H1 (cell line): ENCODE measurements around the gene ASTN2. TPM values are rescaled to one million over a fixed set of nuclear protein-coding genes. Genes with fewer than 3 reads are reported as not detected.

ENCODE experiments used
- CTCF ChIA-PET: fragments of 300-600 bp; sonication (Branson Sonifier 250); formaldehyde crosslinking; loops from one replicate; lab custom pipeline; 2021; ENCODE audit not compliant: partially characterized antibody; lab: Charles Lee
- POLR2A ChIA-PET: fragments of 300-600 bp; sonication (Branson Sonifier 250); formaldehyde crosslinking; loops from one replicate; lab custom pipeline; 2021; ENCODE audit warnings: inconsistent platforms; ENCODE audit not compliant: partially characterized antibody; lab: Charles Lee
- DNase-seq, 2 experiments: peaks; one replicate each; pipeline versions ENCODE4 v3.0.0 to v3.0.0-alpha.2; 2010 to 2022; ENCODE audit warnings: low spot score in 2 of 2, low read depth in 1 of 2, mixed read lengths in 1 of 2
- FAIRE-seq: peaks from 2 replicates; lab custom pipeline; 2011; peaks lifted over from hg19 to GRCh38; lab: Jason Lieb, UNC
- H2AFZ ChIP-seq: 2 replicates; pipeline ENCODE4 v1.8.1; 2012; ENCODE audit warnings: low read length, inconsistent platforms
- H2AK5ac ChIP-seq: 2 replicates; pipeline ENCODE4 v1.6.1; 2013; ENCODE audit warnings: low read depth, low read length
- H2BK120ac ChIP-seq: replicated peaks from 2 replicates; pipeline ENCODE3; 2013; ENCODE audit warnings: low read depth, low read length, inconsistent platforms
- H2BK12ac ChIP-seq: 2 replicates; pipeline ENCODE4 v1.6.1; 2013; ENCODE audit warnings: low read depth, low read length
- H2BK15ac ChIP-seq: 2 replicates; pipeline ENCODE4 v1.6.1; 2013; ENCODE audit warnings: low read length
- H2BK20ac ChIP-seq: 2 replicates; pipeline ENCODE4 v1.6.1; 2013; ENCODE audit warnings: low read length
- H2BK5ac ChIP-seq: 2 replicates; pipeline ENCODE4 v1.6.1; 2013; ENCODE audit warnings: low read depth, low read length
- H3K14ac ChIP-seq: 2 replicates; pipeline ENCODE4 v1.6.1; 2013; ENCODE audit warnings: inconsistent platforms; ENCODE audit not compliant: insufficient read length
- H3K18ac ChIP-seq: 2 replicates; pipeline ENCODE4 v1.6.1; 2013; ENCODE audit warnings: low read length; ENCODE audit errors: extremely low read depth
- H3K23ac ChIP-seq: 2 replicates; pipeline ENCODE4 v1.6.1; 2013; ENCODE audit warnings: inconsistent platforms; ENCODE audit not compliant: insufficient read length
- H3K23me2 ChIP-seq: 2 replicates; pipeline ENCODE4 v1.6.1; 2013; ENCODE audit warnings: low read depth, low read length
- H3K27ac ChIP-seq: 2 replicates; pipeline ENCODE4 v1.6.1; 2011; ENCODE audit warnings: low read depth, low read length, inconsistent platforms
- H3K27me3 ChIP-seq, 4 experiments: replicated peaks in 1 of 4; 1 replicate in 1 of 4; 2 replicates in 3 of 4; pipeline versions ENCODE4 v1.6.1 to v1.8.1; 2011 to 2013; ENCODE audit warnings: low read length in 3 of 4, mild to moderate bottlenecking in 3 of 4, inconsistent platforms in 2 of 4, mixed read lengths in 2 of 4, moderate library complexity in 1 of 4; ENCODE audit not compliant: control insufficient read depth in 3 of 4, insufficient read depth in 3 of 4; ENCODE audit errors: extremely low read depth in 1 of 4
- H3K36me3 ChIP-seq, 4 experiments: 2 replicates each; pipeline versions ENCODE4 v1.6.1 to v1.8.1; 2011 to 2013; ENCODE audit warnings: mild to moderate bottlenecking in 4 of 4, low read length in 3 of 4, moderate library complexity in 2 of 4, control low read depth in 1 of 4, inconsistent platforms in 1 of 4; ENCODE audit not compliant: insufficient read depth in 4 of 4, control insufficient read depth in 2 of 4
- H3K4ac ChIP-seq: replicated peaks from 2 replicates; pipeline ENCODE3; 2013; ENCODE audit warnings: low read length, low read depth, mixed read lengths, inconsistent platforms; ENCODE audit not compliant: insufficient read length
- H3K4me1 ChIP-seq, 4 experiments: replicated peaks in 1 of 4; 1 replicate in 1 of 4; 2 replicates in 3 of 4; pipeline versions ENCODE4 v1.6.1 to v1.8.1; 2011 to 2013; ENCODE audit warnings: low read length in 3 of 4, inconsistent platforms in 2 of 4, mixed read lengths in 1 of 4; ENCODE audit not compliant: insufficient read depth in 4 of 4, control insufficient read depth in 3 of 4
- H3K4me2 ChIP-seq, 2 experiments: 2 replicates each; pipeline versions ENCODE4 v1.6.1 to v1.8.1; 2011 to 2013; ENCODE audit warnings: low read depth in 2 of 2, low read length in 2 of 2, control low read depth in 1 of 2, inconsistent platforms in 1 of 2, mild to moderate bottlenecking in 1 of 2; ENCODE audit not compliant: insufficient read depth in 1 of 2
- H3K4me3 ChIP-seq, 4 experiments: fragments of 200-600, 300-600 bp in 1 of 4; sonication (generic), shearing (Covaris generic), sonication (Bioruptor Twin) in 1 of 4; 2 replicates each; pipeline versions ENCODE4 v1.5.1 to v1.8.1; 2011 to 2016; ENCODE audit warnings: low read length in 4 of 4, low read depth in 3 of 4, control low read depth in 2 of 4, inconsistent platforms in 2 of 4, mild to moderate bottlenecking in 2 of 4, mixed read lengths in 1 of 4, moderate library complexity in 1 of 4; ENCODE audit not compliant: insufficient read depth in 2 of 4; ENCODE audit errors: extremely low read depth in 1 of 4
- H3K56ac ChIP-seq: replicated peaks from 2 replicates; pipeline ENCODE3; 2013; ENCODE audit warnings: low read depth, mild to moderate bottlenecking, mixed read lengths, low read length, inconsistent platforms; ENCODE audit not compliant: insufficient read length
- H3K79me1 ChIP-seq: 2 replicates; pipeline ENCODE4 v1.6.1; 2013; ENCODE audit warnings: low read depth, low read length, control low read depth
- H3K79me2 ChIP-seq, 2 experiments: 2 replicates each; pipeline versions ENCODE4 v1.6.1 to v1.8.1; 2012 to 2013; ENCODE audit warnings: low read length in 2 of 2, mild to moderate bottlenecking in 2 of 2, inconsistent platforms in 1 of 2; ENCODE audit not compliant: insufficient read depth in 2 of 2, control insufficient read depth in 1 of 2
- H3K9ac ChIP-seq, 4 experiments: replicated peaks in 1 of 4; 1 replicate in 1 of 4; 2 replicates in 3 of 4; pipeline versions ENCODE4 v1.6.1 to v1.8.1; 2011 to 2013; ENCODE audit warnings: low read depth in 3 of 4, low read length in 3 of 4, control low read depth in 2 of 4, mild to moderate bottlenecking in 2 of 4, moderate library complexity in 2 of 4, inconsistent platforms in 1 of 4; ENCODE audit errors: extremely low read depth in 1 of 4
- H3K9me3 ChIP-seq, 2 experiments: 2 replicates each; pipeline versions ENCODE4 v1.6.1 to v1.8.1; 2012 to 2013; ENCODE audit warnings: mild to moderate bottlenecking in 2 of 2, moderate library complexity in 2 of 2, control low read depth in 1 of 2, inconsistent platforms in 1 of 2, low read depth in 1 of 2, low read length in 1 of 2, mixed read lengths in 1 of 2; ENCODE audit not compliant: insufficient read depth in 2 of 2
- H4K20me1 ChIP-seq, 2 experiments: replicated peaks in 1 of 2; 2 replicates each; pipeline versions ENCODE3 to v1.8.1; 2011 to 2013; ENCODE audit warnings: inconsistent platforms in 2 of 2, low read length in 2 of 2, mild to moderate bottlenecking in 1 of 2; ENCODE audit not compliant: insufficient read depth in 2 of 2, control insufficient read depth in 1 of 2
- H4K5ac ChIP-seq: 2 replicates; pipeline ENCODE4 v1.6.1; 2013; ENCODE audit warnings: low read length, low read depth, mixed read lengths, inconsistent platforms; ENCODE audit not compliant: insufficient read length
- H4K8ac ChIP-seq: 2 replicates; pipeline ENCODE4 v1.8.0; 2013; ENCODE audit warnings: mild to moderate bottlenecking, moderate library complexity, low read length, inconsistent platforms; ENCODE audit not compliant: insufficient read depth; ENCODE audit errors: extremely low read depth
- H4K91ac ChIP-seq: replicated peaks from 2 replicates; pipeline ENCODE3; 2013; ENCODE audit warnings: low read length, mixed read lengths, inconsistent platforms; ENCODE audit not compliant: insufficient read length
- ATF3 ChIP-seq: IDR thresholded peaks from 2 replicates; pipeline ENCODE4 v1.6.1; 2011; ENCODE audit warnings: low read depth, mild to moderate bottlenecking, low read length; ENCODE audit not compliant: insufficient read depth
- BRCA1 ChIP-seq: IDR thresholded peaks from 2 replicates; pipeline ENCODE4 v1.6.1; 2012; ENCODE audit warnings: low read depth, low read length, improper control_type of control experiment
- CREB1 ChIP-seq: IDR thresholded peaks from 2 replicates; pipeline ENCODE4 v1.6.1; 2012; ENCODE audit warnings: inconsistent platforms
- E2F6 ChIP-seq: IDR thresholded peaks from 2 replicates; pipeline ENCODE4 v1.6.1; 2012; ENCODE audit warnings: inconsistent platforms
- HDAC6 ChIP-seq: IDR thresholded peaks from one replicate; pipeline ENCODE4 v1.7.1; 2012; ENCODE audit warnings: low read depth, mild to moderate bottlenecking, inconsistent platforms, low read length, moderate library complexity
- JUN ChIP-seq: IDR thresholded peaks from 2 replicates; pipeline ENCODE4 v1.6.1; 2011; ENCODE audit warnings: low read depth, mild to moderate bottlenecking, improper control_type of control experiment, low read length
- RNF2 ChIP-seq: fragments of 200-900, 300-1000 bp; sonication (generic); IDR thresholded peaks from 2 replicates; pipeline ENCODE4 v1.7.1; 2016; ENCODE audit warnings: borderline replicate concordance, low read depth, mild to moderate bottlenecking, antibody characterized with exemption, low read length; ENCODE audit not compliant: poor library complexity, severe bottlenecking; ENCODE audit errors: missing control alignments
- SIN3A ChIP-seq, 2 experiments: IDR thresholded peaks in 1 of 2; conservative IDR thresholded peaks in 1 of 2; 2 replicates each; pipeline ENCODE4 v1.6.1; 2011 to 2012; ENCODE audit warnings: low read length in 2 of 2, improper control_type of control experiment in 1 of 2, low read depth in 1 of 2, mild to moderate bottlenecking in 1 of 2
- SIX5 ChIP-seq: IDR thresholded peaks from 2 replicates; pipeline ENCODE4 v1.6.1; 2011; ENCODE audit warnings: mild to moderate bottlenecking, low read depth, low read length
- SP2 ChIP-seq: IDR thresholded peaks from 2 replicates; pipeline ENCODE4 v1.6.1; 2012; ENCODE audit warnings: mild to moderate bottlenecking, low read length, inconsistent platforms
- TEAD4 ChIP-seq: IDR thresholded peaks from 2 replicates; pipeline ENCODE4 v1.6.1; 2012; ENCODE audit warnings: low read depth, low read length, inconsistent platforms, mixed read lengths
- WGBS, 2 experiments: shearing (Covaris generic) in 1 of 2; methylation state at CpG; one replicate each; pipeline versions ENCODE4 v1.1.6 to v1.1.7; 2013 to 2015; ENCODE audit warnings: low lambda C conversion rate in 2 of 2, mixed read lengths in 2 of 2, inconsistent platforms in 1 of 2, low coverage in 1 of 2, missing lambda C conversion rate in 1 of 2; ENCODE audit not compliant: insufficient replicate concordance in 2 of 2, insufficient coverage in 1 of 2, insufficient read length in 1 of 2; ENCODE audit errors: extremely low coverage in 1 of 2, missing lambda C conversion rate in 1 of 2; 5-methylcytosine and 5-hydroxymethylcytosine counted together
- polyA plus RNA-seq, 7 experiments: library from polyadenylated mRNA; depleted of rRNA in 3 of 7; stranded (reverse) in 5 of 7; unstranded in 2 of 7; fragments of >200 nt in 5 of 7; fragments of 200-250 nt in 2 of 7; gene quantifications; 1 replicate in 5 of 7; 2 replicates in 1 of 7; 4 replicates in 1 of 7; pipeline versions ENCODE4 v1.2.1 to v1.2.3, GENCODE V29; 2011 to 2013; ENCODE audit warnings: missing spikeins in 2 of 7, mixed read lengths in 2 of 7
- total RNA-seq: library from RNA; stranded (reverse); fragmentation: NEBNext Ultra II Directional; extraction: Animal tissue kit (Norgen Biotek cat#: 25700); gene quantifications from 2 replicates; pipeline ENCODE4 v1.2.1, GENCODE V29; 2021

Gene ASTN2
- total and polyA plus RNA-seq, 2 of the 8 experiments (the other 6 are each of a cell fraction or from before 2014, with no cell fraction given) = 8.2 to 13.7 TPM

GRCh38 chr9:116697362-116697761 lies 717.5 kb downstream of the ASTN2 start:
- Histone ChIP-seq H2BK12ac (no peak overlapping the region), H3K4me3 (no peak overlapping the region), H2BK120ac (no peak overlapping the region), H4K8ac (no peak overlapping the region; the same call in 1 of the 2 replicates), H3K14ac (no peak overlapping the region), H2BK20ac (no peak overlapping the region), H3K79me1 (no peaks in the 10 kb centered on the region; the same call in 1 of the 2 replicates), H3K27ac (no peak overlapping the region), H4K5ac (no peak overlapping the region), H3K56ac (no peak overlapping the region), H3K79me2 (peaks cover 0 to 7% of the 10 kb centered on the region in 2 experiments; a peak in 1 of 4 replicates), H3K27me3 (no peaks in the 10 kb centered on the region), H3K4me2 (no peak overlapping the region), H2AK5ac (no peak overlapping the region), H3K4ac (no peak overlapping the region), H4K91ac (no peak overlapping the region), H3K18ac (no peak overlapping the region), H3K9me3 (no peaks in the 10 kb centered on the region), H3K23me2 (no peaks in the 10 kb centered on the region), H4K20me1 (peaks cover 0 to 4% of the 10 kb centered on the region in 2 experiments), H3K9ac (no peak overlapping the region), H3K23ac (no peak overlapping the region), H2BK5ac (no peak overlapping the region), H3K36me3 (peaks cover 0 to 32% (median 17%) of the 10 kb centered on the region in 4 experiments; a peak in 6 of 8 replicates), H2BK15ac (no peak overlapping the region), H2AFZ (no peak overlapping the region), H3K4me1 (no peaks in the 10 kb centered on the region)
- 90% methylated on average over 1 of the region's 1 CpG; no CpG with 5 or more reads in 1 of the 2 experiments for WGBS, 2 experiments
- CTCF ChIA-PET = interaction anchor here (1.3 to 2.2 kb wide), 2 partner anchors 9 to 163 kb away, joined by 3 to 7 read pairs; no protein-coding TSS in a partner anchor
- no peak for DNase-seq
- POLR2A ChIA-PET = interaction anchor here (1.3 kb wide), 1 partner anchor 13 kb away, joined by 3 read pairs; no protein-coding TSS in a partner anchor
- no peak for FAIRE-seq
- TF ChIP-seq RNF2 (no peak), SIX5 (no peak), TEAD4 (no peak), HDAC6 (no peak), ATF3 (no peak), BRCA1 (no peak), SP2 (no peak), SIN3A (conservative IDR thresholded peaks at IDR 0.05 in 1 of 2, IDR thresholded peaks at IDR 0.05 in 1 of 2; ENCODE audit: low read depth in 1 of 2, low read length in 2 of 2) (no peak), JUN (no peak), E2F6 (no peak), CREB1 (no peak)
